Esophagus muscularis mucosa (tissue), 4 donors: Measurements from ENCODE around the gene TSBP1.

Experiments
- EP300 ChIP-seq: sonication (generic); formaldehyde crosslinking; IDR thresholded peaks from one replicate; pipeline ENCODE4 v1.6.1; 2017; ENCODE audit warnings: antibody characterized with exemption
- POLR2A ChIP-seq: fragments of 450-650 bp; IDR thresholded peaks from one replicate; pipeline ENCODE4 v1.6.1; 2017; ENCODE audit warnings: antibody characterized with exemption, moderate library complexity, mild to moderate bottlenecking, low read depth
- POLR2AphosphoS5 ChIP-seq, 2 donors: sonication (generic); formaldehyde crosslinking; IDR thresholded peaks; one replicate each; pipeline ENCODE4 v1.6.1; 2017; ENCODE audit warnings: antibody characterized with exemption in 2 of 2
- TF ChIP-seq, protein P1 (sequence below), 3 experiments: fragments of 200-600 bp in 2 of 3; fragments of 450-650 bp in 1 of 3; sonication (generic) in 2 of 3; IDR thresholded peaks; one replicate each; pipeline ENCODE4 v1.5.1; 2017 to 2019; ENCODE audit warnings: antibody characterized with exemption in 3 of 3, mild to moderate bottlenecking in 2 of 3, moderate library complexity in 1 of 3

DNA sequence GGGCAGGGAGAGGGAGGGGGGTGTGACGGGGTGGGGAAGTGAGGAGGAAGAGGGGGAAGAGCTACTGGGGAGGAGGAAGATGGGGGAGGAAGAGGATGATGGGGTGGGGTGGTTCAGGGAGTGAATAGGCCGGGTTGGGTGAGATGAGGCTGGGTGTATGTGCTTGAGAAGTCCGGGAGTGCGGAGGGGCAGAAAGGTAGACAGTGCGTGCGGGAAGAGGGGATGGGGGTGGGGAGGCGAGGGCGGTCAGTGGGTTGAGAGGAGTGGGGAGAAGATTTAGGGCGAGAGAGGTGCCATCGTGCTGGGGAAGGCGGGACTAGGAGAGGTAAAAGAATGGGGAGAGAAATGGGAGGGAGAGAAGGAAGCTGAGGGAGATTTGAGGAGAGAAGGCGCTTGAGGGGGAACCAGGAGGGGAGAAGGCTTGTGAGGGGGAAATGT, 116.9 kb downstream of the TSBP1 start:
- TF ChIP-seq, protein P1, sequence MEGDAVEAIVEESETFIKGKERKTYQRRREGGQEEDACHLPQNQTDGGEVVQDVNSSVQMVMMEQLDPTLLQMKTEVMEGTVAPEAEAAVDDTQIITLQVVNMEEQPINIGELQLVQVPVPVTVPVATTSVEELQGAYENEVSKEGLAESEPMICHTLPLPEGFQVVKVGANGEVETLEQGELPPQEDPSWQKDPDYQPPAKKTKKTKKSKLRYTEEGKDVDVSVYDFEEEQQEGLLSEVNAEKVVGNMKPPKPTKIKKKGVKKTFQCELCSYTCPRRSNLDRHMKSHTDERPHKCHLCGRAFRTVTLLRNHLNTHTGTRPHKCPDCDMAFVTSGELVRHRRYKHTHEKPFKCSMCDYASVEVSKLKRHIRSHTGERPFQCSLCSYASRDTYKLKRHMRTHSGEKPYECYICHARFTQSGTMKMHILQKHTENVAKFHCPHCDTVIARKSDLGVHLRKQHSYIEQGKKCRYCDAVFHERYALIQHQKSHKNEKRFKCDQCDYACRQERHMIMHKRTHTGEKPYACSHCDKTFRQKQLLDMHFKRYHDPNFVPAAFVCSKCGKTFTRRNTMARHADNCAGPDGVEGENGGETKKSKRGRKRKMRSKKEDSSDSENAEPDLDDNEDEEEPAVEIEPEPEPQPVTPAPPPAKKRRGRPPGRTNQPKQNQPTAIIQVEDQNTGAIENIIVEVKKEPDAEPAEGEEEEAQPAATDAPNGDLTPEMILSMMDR (IDR thresholded peaks at IDR 0.05) = no peak
- TF ChIP-seq POLR2A (no peak), POLR2AphosphoS5 (IDR thresholded peaks at IDR 0.05) (no peak), EP300 (no peak)
